Trophoblast cell (in vitro differentiated cells and primary cell): ENCODE measurements around the gene RNF10.
A peak's percentile ranks its signal among the peaks of the same experiment; 100 is the strongest.

Experiments used
- DNase-seq, 2 donors: peaks; one replicate each; pipeline ENCODE4 v3.0.0-alpha.2; 2016
- H2AFZ ChIP-seq: 2 replicates; pipeline ENCODE4 v1.6.1; 2013; ENCODE audit warnings: low read length, moderate library complexity, mild to moderate bottlenecking; ENCODE audit not compliant: insufficient read depth, poor library complexity
- H2AK5ac ChIP-seq: 2 replicates; pipeline ENCODE4 v1.6.1; 2013; ENCODE audit warnings: mild to moderate bottlenecking, low read length
- H2BK120ac ChIP-seq: 2 replicates; pipeline ENCODE4 v1.6.1; 2013; ENCODE audit warnings: low read length, mild to moderate bottlenecking, moderate library complexity; ENCODE audit not compliant: insufficient read depth, poor library complexity
- H2BK12ac ChIP-seq: 2 replicates; pipeline ENCODE4 v1.6.1; 2013; ENCODE audit warnings: mild to moderate bottlenecking, low read length, moderate library complexity
- H2BK5ac ChIP-seq: 2 replicates; pipeline ENCODE4 v1.6.1; 2013; ENCODE audit warnings: low read length, low read depth, moderate library complexity, mild to moderate bottlenecking; ENCODE audit not compliant: poor library complexity
- H3K14ac ChIP-seq: 2 replicates; pipeline ENCODE4 v1.6.1; 2013; ENCODE audit warnings: mild to moderate bottlenecking, low read length
- H3K18ac ChIP-seq: 2 replicates; pipeline ENCODE4 v1.6.1; 2013; ENCODE audit warnings: mild to moderate bottlenecking, low read length
- H3K23ac ChIP-seq: 2 replicates; pipeline ENCODE4 v1.6.1; 2013; ENCODE audit warnings: low read length
- H3K27ac ChIP-seq: 2 replicates; pipeline ENCODE4 v1.5.1; 2013; ENCODE audit warnings: low read depth, mild to moderate bottlenecking, inconsistent platforms, low read length, moderate library complexity
- H3K27me3 ChIP-seq: 2 replicates; pipeline ENCODE4 v1.6.1; 2013; ENCODE audit warnings: inconsistent platforms, mild to moderate bottlenecking, low read length, moderate library complexity; ENCODE audit not compliant: insufficient read depth
- H3K36me3 ChIP-seq, 2 experiments: 1 replicate in 1 of 2; 2 replicates in 1 of 2; pipeline ENCODE4 v1.6.1; 2013; ENCODE audit warnings: low read length in 2 of 2, mild to moderate bottlenecking in 2 of 2, moderate library complexity in 1 of 2; ENCODE audit not compliant: insufficient read depth in 2 of 2, control insufficient read depth in 1 of 2
- H3K4ac ChIP-seq: 2 replicates; pipeline ENCODE4 v1.6.1; 2013; ENCODE audit warnings: low read depth, mild to moderate bottlenecking, low read length, moderate library complexity
- H3K4me1 ChIP-seq, 2 experiments: 1 replicate in 1 of 2; 2 replicates in 1 of 2; pipeline ENCODE4 v1.6.1; 2013; ENCODE audit warnings: low read length in 2 of 2, mild to moderate bottlenecking in 2 of 2, moderate library complexity in 1 of 2; ENCODE audit not compliant: insufficient read depth in 2 of 2, control insufficient read depth in 1 of 2
- H3K4me2 ChIP-seq: 2 replicates; pipeline ENCODE4 v1.6.1; 2013; ENCODE audit warnings: inconsistent platforms, mild to moderate bottlenecking, low read length, moderate library complexity
- H3K4me3 ChIP-seq: 2 replicates; pipeline ENCODE4 v1.5.1; 2013; ENCODE audit warnings: mild to moderate bottlenecking, low read depth, low read length, inconsistent platforms
- H3K79me1 ChIP-seq: one replicate; pipeline ENCODE4 v1.6.1; 2013; ENCODE audit warnings: low read length
- H3K79me2 ChIP-seq: 2 replicates; pipeline ENCODE4 v1.6.1; 2013; ENCODE audit warnings: low read length, mild to moderate bottlenecking; ENCODE audit not compliant: control insufficient read depth, insufficient read depth, poor library complexity
- H3K9ac ChIP-seq: 2 replicates; pipeline ENCODE4 v1.6.1; 2013; ENCODE audit warnings: mild to moderate bottlenecking, low read length
- H3K9me3 ChIP-seq: 2 replicates; pipeline ENCODE4 v1.6.1; 2013; ENCODE audit warnings: low read depth, mild to moderate bottlenecking, control low read depth, inconsistent platforms, low read length; ENCODE audit not compliant: insufficient read depth
- H4K12ac ChIP-seq: 2 replicates; pipeline ENCODE4 v1.6.1; 2013; ENCODE audit warnings: low read depth, mild to moderate bottlenecking, low read length, moderate library complexity
- H4K8ac ChIP-seq: 2 replicates; pipeline ENCODE4 v1.6.1; 2013; ENCODE audit warnings: low read depth, mild to moderate bottlenecking, low read length, moderate library complexity
- H4K91ac ChIP-seq: one replicate; pipeline ENCODE4 v1.6.1; 2013; ENCODE audit warnings: low read depth, mild to moderate bottlenecking, low read length, moderate library complexity
- WGBS: extraction: QIAGEN DNeasy Blood & Tissue Kit; methylation state at CpG from one replicate; pipeline ENCODE4 v1.1.7; 2013; ENCODE audit warnings: missing lambda C conversion rate; ENCODE audit not compliant: insufficient read length, insufficient coverage; ENCODE audit errors: extremely low coverage; 5-methylcytosine and 5-hydroxymethylcytosine counted together

RNF10 gene

DNA sequence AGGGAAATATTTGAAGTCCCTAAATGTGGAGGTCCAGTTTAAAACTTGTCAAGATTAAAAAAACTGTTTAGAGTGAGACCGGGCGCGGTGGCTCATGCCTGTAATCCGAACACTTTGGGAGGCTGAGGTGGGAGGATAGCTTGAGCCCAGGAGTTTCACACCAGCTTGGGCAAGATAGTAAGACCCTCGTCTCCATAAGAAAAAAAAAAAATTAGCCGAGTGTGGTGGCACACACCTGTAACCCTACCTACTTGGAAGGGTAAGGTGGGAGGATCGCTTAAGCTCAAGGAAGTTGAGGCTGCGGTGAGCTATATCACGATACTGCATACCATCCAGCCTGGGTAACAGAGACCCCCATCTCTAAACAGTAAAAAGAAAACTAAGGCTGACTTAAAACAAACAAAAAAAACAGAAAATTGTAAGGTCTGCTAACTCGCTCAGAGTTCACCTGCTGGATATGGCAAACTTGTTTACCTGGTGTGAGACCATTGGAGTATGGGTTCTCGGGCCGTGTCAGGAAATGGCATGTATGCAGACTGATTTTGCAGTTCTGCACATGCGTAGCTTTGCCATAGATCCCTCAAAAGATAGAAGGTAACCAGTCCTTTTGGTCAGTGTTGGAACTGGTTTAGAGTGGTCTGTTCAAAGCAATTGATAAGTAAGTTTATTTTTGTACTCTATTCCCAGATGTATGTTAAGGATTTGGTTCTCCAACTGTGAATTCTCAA lies 2.1 kb downstream of the RNF10 start:
- Histone ChIP-seq H2AK5ac (no peak overlapping the region), H3K27me3 (no peaks in the 10 kb centered on the region), H4K91ac (no peak overlapping the region), H3K18ac (no peak overlapping the region), H3K4me1 (peaks cover 6% of the 10 kb centered on the region in 2 experiments), H2BK12ac (no peak overlapping the region), H2BK5ac (no peak overlapping the region), H2BK120ac (no peak overlapping the region), H3K9ac (no peak overlapping the region), H2AFZ (no peak overlapping the region), H3K4me2 (peak overlapping the region; percentile 57), H4K12ac (no peak overlapping the region), H3K4me3 (no peak overlapping the region), H3K27ac (no peak overlapping the region), H3K14ac (no peak overlapping the region), H3K9me3 (no peaks in the 10 kb centered on the region), H3K79me1 (peaks cover 7% of the 10 kb centered on the region), H3K79me2 (peaks cover 23% of the 10 kb centered on the region), H3K23ac (no peak overlapping the region), H3K36me3 (peaks cover 2 to 5% of the 10 kb centered on the region in 2 experiments), H4K8ac (no peak overlapping the region), H3K4ac (peak overlapping the region; percentile 77)
- peak; percentile 35 to 66 for DNase-seq
- no CpG with 5 or more reads among the region's 13 CpGs for WGBS

- Histone ChIP-seq H3K4me3 (no peak overlapping the region), H3K36me3 (peaks cover 5 to 8% of the 10 kb centered on the region in 2 experiments), H3K79me2 (peaks cover 26% of the 10 kb centered on the region), H2BK120ac (no peak overlapping the region), H3K4me2 (no peak overlapping the region), H2BK12ac (no peak overlapping the region), H3K9ac (no peak overlapping the region), H3K18ac (no peak overlapping the region), H3K27me3 (no peaks in the 10 kb centered on the region), H3K27ac (no peak overlapping the region), H3K9me3 (no peaks in the 10 kb centered on the region), H3K4me1 (peaks cover 6% of the 10 kb centered on the region in 2 experiments), H4K91ac (no peak overlapping the region), H3K14ac (no peak overlapping the region), H3K4ac (peak overlapping the region; percentile 77), H2BK5ac (no peak overlapping the region), H4K12ac (no peak overlapping the region), H3K79me1 (peaks cover 7% of the 10 kb centered on the region), H2AK5ac (no peak overlapping the region), H4K8ac (no peak overlapping the region), H3K23ac (peak overlapping the region; percentile 30), H2AFZ (no peak overlapping the region)
- no CpG with 5 or more reads among the region's 4 CpGs for whole genome bisulfite sequencing
- DNase-seq = no peak
Observed at GRCh38 chr12:120537856-120538220, 3.7 kb downstream of the RNF10 start.

DNA sequence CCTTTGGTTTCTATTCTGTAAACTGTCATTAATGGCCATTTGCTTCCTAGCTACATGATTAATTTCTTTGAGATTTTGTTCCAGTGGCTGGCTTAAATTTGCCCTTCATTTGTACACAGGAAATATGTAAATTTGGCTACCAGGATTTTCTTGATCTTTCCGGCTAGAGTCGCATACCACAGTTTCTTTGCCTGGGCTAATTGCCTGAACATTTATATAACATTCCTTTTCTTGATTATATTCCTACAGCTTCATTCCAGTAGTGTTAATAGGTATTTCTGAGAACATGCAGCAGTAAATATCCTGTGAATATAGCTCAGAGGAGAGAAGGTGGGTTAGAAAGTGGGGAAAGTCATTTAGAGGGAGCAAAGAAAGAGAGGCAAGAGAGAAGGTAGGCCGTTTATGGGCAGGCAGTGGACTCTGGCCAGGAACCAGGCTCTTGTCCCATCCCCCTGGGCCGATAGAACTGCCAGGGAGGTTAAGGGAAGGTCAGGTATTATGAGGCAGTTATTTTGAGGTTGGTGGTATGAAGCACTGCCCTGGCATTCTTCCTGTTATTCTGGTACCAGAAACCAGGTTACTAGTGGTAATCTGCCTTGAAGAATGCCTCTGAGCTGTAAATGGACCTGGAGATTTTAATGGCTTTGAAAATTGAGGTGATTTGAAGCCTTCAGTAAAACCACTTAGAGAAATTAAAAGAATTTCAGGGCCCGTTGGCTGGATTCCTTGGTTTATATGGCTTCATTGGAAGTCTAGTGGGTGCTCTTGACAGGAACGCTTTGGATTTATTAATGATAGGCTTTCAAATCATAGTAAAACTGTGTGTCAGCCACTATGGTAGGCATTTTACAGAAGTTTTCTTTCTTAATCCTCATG lies 4.4 kb downstream of the RNF10 start:
- Histone ChIP-seq H3K4me1 (peaks cover 6% of the 10 kb centered on the region in 2 experiments), H3K9me3 (no peaks in the 10 kb centered on the region), H2BK12ac (no peak overlapping the region), H4K12ac (no peak overlapping the region), H3K79me1 (peaks cover 7% of the 10 kb centered on the region), H2AFZ (no peak overlapping the region), H4K91ac (no peak overlapping the region), H3K23ac (no peak overlapping the region), H3K27ac (no peak overlapping the region), H3K4me3 (no peak overlapping the region), H3K9ac (no peak overlapping the region), H3K14ac (no peak overlapping the region), H3K36me3 (peaks cover 6 to 8% of the 10 kb centered on the region in 2 experiments), H4K8ac (no peak overlapping the region), H2AK5ac (no peak overlapping the region), H3K18ac (no peak overlapping the region), H3K4me2 (no peak overlapping the region), H3K4ac (peak overlapping the region; percentile 61), H2BK120ac (no peak overlapping the region), H3K79me2 (peaks cover 30% of the 10 kb centered on the region), H2BK5ac (no peak overlapping the region), H3K27me3 (no peaks in the 10 kb centered on the region)
- DNase-seq = peak in 1 of 2 donors; percentile 22
- WGBS = no CpG with 5 or more reads among the region's 6 CpGs

- no CpG with 5 or more reads among the region's 1 CpG for WGBS
- H3K4me1 ChIP-seq = peaks cover 6% of the 10 kb centered on the region in 2 experiments
- DNase-seq = no peak
- no peak overlapping the region for H3K4me2 ChIP-seq
- no peaks in the 10 kb centered on the region for H3K27me3 ChIP-seq
- no peak overlapping the region for H2BK120ac ChIP-seq
- H3K79me1 ChIP-seq = peaks cover 6% of the 10 kb centered on the region
- peaks cover 30% of the 10 kb centered on the region for H3K79me2 ChIP-seq
- no peak overlapping the region for H2BK5ac ChIP-seq
- no peak overlapping the region for H2AK5ac ChIP-seq
- no peaks in the 10 kb centered on the region for H3K9me3 ChIP-seq
- no peak overlapping the region for H2AFZ ChIP-seq
- H3K18ac ChIP-seq = no peak overlapping the region
- peak overlapping the region; percentile 96 for H3K4ac ChIP-seq
- no peak overlapping the region for H2BK12ac ChIP-seq
- H3K9ac ChIP-seq = no peak overlapping the region
- no peak overlapping the region for H3K23ac ChIP-seq
- H3K27ac ChIP-seq = no peak overlapping the region
- H4K8ac ChIP-seq = no peak overlapping the region
- peaks cover 6 to 13% of the 10 kb centered on the region in 2 experiments for H3K36me3 ChIP-seq
- no peak overlapping the region for H3K14ac ChIP-seq
- H4K91ac ChIP-seq = no peak overlapping the region
- no peak overlapping the region for H3K4me3 ChIP-seq
- no peak overlapping the region for H4K12ac ChIP-seq
Observed at GRCh38 chr12:120539303-120539702, 5.1 kb downstream of the RNF10 start.
